HuH-7 (cell line): ENCODE data around the gene EMC6.

Experiments
- DNase-seq: peaks from one replicate; pipeline ENCODE4 v3.0.0; 2011; ENCODE audit warnings: low spot score

The EMC6 gene

DNA sequence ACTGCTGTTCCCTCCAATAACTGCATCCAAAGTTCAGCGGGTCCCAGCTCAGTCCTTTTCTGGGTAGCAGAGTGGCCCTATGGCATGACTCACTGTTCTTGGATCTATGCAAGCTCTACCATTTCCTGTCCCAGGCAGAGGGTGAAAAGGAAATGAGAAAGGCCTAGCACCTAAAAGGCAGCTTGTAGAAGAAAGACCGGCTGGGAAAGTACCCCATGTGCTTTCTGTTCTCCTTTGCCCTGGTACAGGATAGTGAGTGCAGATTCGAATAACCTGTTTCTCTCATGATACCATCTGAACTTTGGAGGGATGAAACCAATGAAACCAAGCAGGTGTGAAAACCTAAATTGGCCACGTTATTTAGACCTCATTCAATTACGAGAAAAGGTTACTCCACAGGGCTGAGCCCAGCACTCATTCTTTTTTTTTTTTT, 42.4 kb downstream of the EMC6 start:
- DNase-seq = no peak

DNA sequence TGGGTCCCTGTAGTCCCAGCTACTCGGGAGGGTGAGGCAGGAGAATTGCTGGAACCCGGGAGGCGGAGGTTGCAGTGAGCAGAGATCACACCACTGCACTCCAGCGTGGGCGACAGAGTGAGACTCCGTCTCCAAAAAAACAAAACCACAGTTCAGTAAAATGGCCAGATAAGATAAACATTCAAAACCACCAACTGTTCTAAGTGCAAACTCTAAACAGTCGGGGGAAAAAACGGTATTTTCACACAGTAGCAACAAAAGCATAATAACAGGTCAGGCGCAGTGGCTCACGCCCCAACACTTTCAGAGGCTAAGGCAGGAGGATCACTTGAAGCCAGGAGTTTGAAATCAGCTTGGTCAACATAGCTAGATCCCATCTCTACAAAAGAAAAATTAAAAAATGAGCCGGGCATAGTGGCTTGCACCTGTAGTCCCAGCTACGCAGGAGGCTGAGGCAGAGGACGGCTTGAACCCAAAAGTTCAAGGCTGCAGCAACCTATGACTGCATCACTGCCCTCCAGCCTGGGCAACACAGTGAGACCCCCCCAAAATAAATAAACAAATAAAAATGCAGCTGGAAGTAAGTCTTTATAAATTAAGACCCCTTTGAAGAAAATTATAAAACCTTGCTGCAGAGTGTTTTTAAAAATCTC, 44.3 kb downstream of the EMC6 start:
- DNase-seq = no peak

DNA sequence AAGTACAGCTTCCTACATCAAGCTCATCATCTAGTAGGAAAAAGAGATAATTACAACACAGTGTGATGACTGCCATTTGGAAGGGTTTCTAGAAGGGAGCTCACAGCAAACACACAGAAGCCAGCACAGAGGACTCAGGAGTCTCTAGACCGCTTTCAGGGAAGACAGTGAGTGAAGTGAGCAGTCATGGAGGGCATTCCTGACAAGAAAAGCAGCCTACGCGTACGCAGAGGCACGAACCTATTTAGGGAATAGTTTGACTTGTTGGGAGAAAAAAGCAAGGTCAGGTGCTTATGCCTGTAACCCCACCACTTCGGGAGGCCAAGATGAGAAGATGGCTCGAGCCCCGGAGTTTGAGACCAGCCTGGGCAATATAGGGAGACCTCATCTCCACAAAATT, 46.7 kb downstream of the EMC6 start:
- DNase-seq = no peak

GRCh38 chr17:3718201-3718600, 49.6 kb downstream of the EMC6 start:
- DNase-seq = no peak

DNA sequence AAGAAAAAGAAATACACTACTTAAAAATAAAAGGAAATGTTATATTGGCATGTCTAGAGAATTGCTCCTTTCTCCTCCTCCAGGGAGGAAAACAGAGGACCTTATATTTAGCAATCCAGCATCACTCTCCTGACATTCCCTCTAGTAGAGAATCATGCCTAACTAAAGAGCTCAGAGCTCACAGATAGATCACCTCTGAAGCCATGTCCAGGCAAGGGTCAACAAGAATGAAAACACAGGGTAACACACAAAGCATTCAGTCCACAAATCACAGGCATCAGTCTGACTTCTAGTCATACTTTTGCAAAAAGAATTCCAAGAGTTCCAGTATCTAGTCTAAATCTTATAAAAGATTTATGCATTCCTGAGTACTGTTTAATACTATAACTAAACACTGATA, 50.7 kb downstream of the EMC6 start:
- no peak for DNase-seq
